ENCODE measurements around the gene LACRT. TPM values are rescaled to one million over a fixed set of nuclear protein-coding genes. Genes with fewer than 3 reads are reported as not detected.

LACRT gene
- total RNA-seq, 1 donor from 2014 or later: not detected

DNA sequence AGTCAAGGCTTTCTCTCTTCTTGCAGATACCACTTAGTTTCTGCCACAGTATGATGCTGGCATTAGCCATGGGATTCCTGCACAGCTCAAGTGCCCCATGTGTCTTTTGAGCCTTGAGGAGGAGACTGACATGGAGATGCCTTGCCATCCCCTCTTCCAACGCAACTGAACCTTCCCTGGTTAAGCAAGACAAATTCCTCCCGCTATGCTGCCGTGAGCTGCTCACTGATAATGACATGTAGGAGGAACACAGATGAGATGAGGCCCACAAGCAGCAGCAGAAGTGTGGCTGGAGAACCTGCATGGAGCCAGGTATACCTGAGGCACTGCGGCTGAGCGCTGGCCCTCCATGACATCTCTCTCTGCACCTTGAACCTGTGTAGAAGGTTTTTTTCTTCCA lies 30.8 kb downstream of the LACRT start:
- Mint-ChIP-seq H3K27ac (no peak overlapping the region), H3K27me3 (ENCODE audit: insufficient read depth, low read depth) (peaks cover 7% of the 10 kb centered on the region), H3K9me3 (peaks cover 8% of the 10 kb centered on the region), H3K4me1 (peaks cover 13% of the 10 kb centered on the region), H3K4me3 (no peak overlapping the region), H3K36me3 (no peaks in the 10 kb centered on the region)
- Histone ChIP-seq H3K9ac (no peak overlapping the region), H3F3A (ENCODE audit: low read depth) (no peaks in the 10 kb centered on the region), H3K4me2 (no peak overlapping the region), H3K4me1 (no peaks in the 10 kb centered on the region), H3K79me2 (ENCODE audit: low read depth) (no peaks in the 10 kb centered on the region), H2AFZ (replicated peaks) (no peak overlapping the region), H3K9me3 (ENCODE audit: low read depth) (no peaks in the 10 kb centered on the region), H3K27ac (no peak overlapping the region), H3K36me3 (no peaks in the 10 kb centered on the region), H3K27me3 (peaks cover 32% of the 10 kb centered on the region), H4K20me1 (ENCODE audit: low read depth) (no peaks in the 10 kb centered on the region), H3K4me3 (no peak overlapping the region)
- DNase-seq (ENCODE audit: low spot score): no peak
- TF ChIP-seq EZH2phosphoT487 (IDR thresholded peaks at IDR 0.05) (no peak), EZH2 (IDR thresholded peaks at IDR 0.05) (no peak)
- TF ChIP-seq, protein P1, sequence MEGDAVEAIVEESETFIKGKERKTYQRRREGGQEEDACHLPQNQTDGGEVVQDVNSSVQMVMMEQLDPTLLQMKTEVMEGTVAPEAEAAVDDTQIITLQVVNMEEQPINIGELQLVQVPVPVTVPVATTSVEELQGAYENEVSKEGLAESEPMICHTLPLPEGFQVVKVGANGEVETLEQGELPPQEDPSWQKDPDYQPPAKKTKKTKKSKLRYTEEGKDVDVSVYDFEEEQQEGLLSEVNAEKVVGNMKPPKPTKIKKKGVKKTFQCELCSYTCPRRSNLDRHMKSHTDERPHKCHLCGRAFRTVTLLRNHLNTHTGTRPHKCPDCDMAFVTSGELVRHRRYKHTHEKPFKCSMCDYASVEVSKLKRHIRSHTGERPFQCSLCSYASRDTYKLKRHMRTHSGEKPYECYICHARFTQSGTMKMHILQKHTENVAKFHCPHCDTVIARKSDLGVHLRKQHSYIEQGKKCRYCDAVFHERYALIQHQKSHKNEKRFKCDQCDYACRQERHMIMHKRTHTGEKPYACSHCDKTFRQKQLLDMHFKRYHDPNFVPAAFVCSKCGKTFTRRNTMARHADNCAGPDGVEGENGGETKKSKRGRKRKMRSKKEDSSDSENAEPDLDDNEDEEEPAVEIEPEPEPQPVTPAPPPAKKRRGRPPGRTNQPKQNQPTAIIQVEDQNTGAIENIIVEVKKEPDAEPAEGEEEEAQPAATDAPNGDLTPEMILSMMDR (IDR thresholded peaks at IDR 0.05): no peak

DNA sequence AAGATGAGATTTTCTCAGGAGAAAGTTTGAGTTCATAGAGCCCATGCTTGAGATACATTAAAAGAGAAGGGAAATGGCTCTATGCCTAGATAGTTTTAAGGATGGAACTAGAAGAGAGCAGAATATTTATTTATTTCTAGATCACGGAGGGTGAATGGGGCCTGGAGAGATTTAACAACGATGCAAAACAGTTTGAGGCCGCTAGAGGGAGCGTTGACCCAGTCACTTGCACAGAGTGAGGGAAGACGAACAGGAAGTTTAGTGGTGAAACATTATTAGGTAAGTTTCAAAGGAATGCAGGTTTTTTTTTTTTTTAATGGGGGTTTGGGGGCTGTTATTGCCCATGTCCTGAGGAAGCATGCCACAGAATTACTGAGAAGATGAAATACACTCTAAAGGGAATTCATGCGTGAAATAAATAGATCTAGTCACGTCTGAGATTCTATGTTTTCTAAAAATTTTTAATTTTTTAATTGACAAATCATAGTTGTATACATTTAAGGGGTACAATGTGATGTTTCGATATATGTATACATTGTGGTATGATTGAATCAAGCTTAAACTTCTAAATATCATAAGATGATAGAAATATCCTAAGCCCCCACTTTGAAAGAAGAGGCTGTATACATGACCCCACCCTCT lies 31.4 kb downstream of the LACRT start:
- H3K27me3 ChIP-seq: peaks cover 32% of the 10 kb centered on the region
- H4K20me1 ChIP-seq (ENCODE audit: low read depth): no peaks in the 10 kb centered on the region
- Mint-ChIP-seq H3K4me1 (peaks cover 13% of the 10 kb centered on the region), H3K27me3 (ENCODE audit: insufficient read depth, low read depth) (peaks cover 7% of the 10 kb centered on the region), H3K4me3 (no peak overlapping the region), H3K27ac (no peak overlapping the region), H3K36me3 (no peaks in the 10 kb centered on the region), H3K9me3 (peaks cover 8% of the 10 kb centered on the region)
- peak; percentile 58 for DNase-seq (ENCODE audit: low spot score)
- H3K4me2 ChIP-seq: no peak overlapping the region
- no peaks in the 10 kb centered on the region for H3K9me3 ChIP-seq (ENCODE audit: low read depth)
- no peaks in the 10 kb centered on the region for H3K79me2 ChIP-seq (ENCODE audit: low read depth)
- no peaks in the 10 kb centered on the region for H3K36me3 ChIP-seq
- H3K4me3 ChIP-seq: no peak overlapping the region
- no peaks in the 10 kb centered on the region for H3F3A ChIP-seq (ENCODE audit: low read depth)
- no peak overlapping the region for H3K27ac ChIP-seq
- TF ChIP-seq, protein P1 (IDR thresholded peaks at IDR 0.05): peak; percentile 80
- no peak for TF ChIP-seq EZH2phosphoT487 (IDR thresholded peaks at IDR 0.05)
- H3K9ac ChIP-seq: no peak overlapping the region
- no peak overlapping the region for H2AFZ ChIP-seq (replicated peaks)
- no peaks in the 10 kb centered on the region for H3K4me1 ChIP-seq

DNA sequence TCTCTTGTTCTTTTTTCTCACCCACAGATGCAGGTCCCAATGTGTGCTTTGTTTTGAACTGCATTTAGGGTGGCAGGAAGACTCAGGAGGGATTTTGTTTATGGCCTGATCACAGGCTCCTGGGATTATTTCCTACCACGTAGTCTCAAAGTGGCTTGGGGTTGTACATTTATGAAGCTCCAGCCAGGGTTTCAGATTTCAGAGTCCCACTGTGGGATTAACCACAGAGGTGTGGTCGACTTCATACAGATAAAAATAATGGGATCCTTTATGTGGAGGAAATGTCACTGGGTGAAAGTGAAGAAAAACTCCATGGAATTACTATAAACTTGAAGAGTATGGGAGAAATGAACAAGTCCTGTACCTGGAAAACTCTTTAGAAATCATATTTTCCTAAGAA lies 32.0 kb downstream of the LACRT start:
- no peak overlapping the region for H2AFZ ChIP-seq (replicated peaks)
- TF ChIP-seq EZH2phosphoT487 (IDR thresholded peaks at IDR 0.05) (no peak), EZH2 (IDR thresholded peaks at IDR 0.05) (no peak)
- TF ChIP-seq, protein P1 (IDR thresholded peaks at IDR 0.05): no peak
- H3K4me3 ChIP-seq: no peak overlapping the region
- no peaks in the 10 kb centered on the region for H3K79me2 ChIP-seq (ENCODE audit: low read depth)
- H3K9ac ChIP-seq: no peak overlapping the region
- peaks cover 7% of the 10 kb centered on the region for H3K27me3 Mint-ChIP-seq (ENCODE audit: insufficient read depth, low read depth)
- H3K36me3 ChIP-seq: no peaks in the 10 kb centered on the region
- peaks cover 13% of the 10 kb centered on the region for H3K4me1 Mint-ChIP-seq
- H3K36me3 Mint-ChIP-seq: no peaks in the 10 kb centered on the region
- no peaks in the 10 kb centered on the region for H3K9me3 ChIP-seq (ENCODE audit: low read depth)
- peaks cover 28% of the 10 kb centered on the region for H3K27me3 ChIP-seq
- DNase-seq (ENCODE audit: low spot score): no peak
- no peaks in the 10 kb centered on the region for H3F3A ChIP-seq (ENCODE audit: low read depth)
- H3K27ac ChIP-seq: no peak overlapping the region
- H4K20me1 ChIP-seq (ENCODE audit: low read depth): no peaks in the 10 kb centered on the region
- no peak overlapping the region for H3K4me3 Mint-ChIP-seq
- H3K4me2 ChIP-seq: no peak overlapping the region
- no peaks in the 10 kb centered on the region for H3K4me1 ChIP-seq
- no peak overlapping the region for H3K27ac Mint-ChIP-seq
- peaks cover 8% of the 10 kb centered on the region for H3K9me3 Mint-ChIP-seq
